GM21825 (cell line): ENCODE results near the gene MAX.
"Not testable (repeated sequence)": the region's sequence is repeated elsewhere in the genome, so short reads cannot be mapped to it uniquely, and the experiment has no call there.

ENCODE experiments used
- ATAC-seq: cut with Tn5 transposase; IDR thresholded peaks from one replicate; pipeline ENCODE4 v1.9.1; 2021; ENCODE audit warnings: mild to moderate bottlenecking, moderate library complexity; ENCODE audit not compliant: unreplicated experiment

The MAX gene

GRCh38 chr14:65040666-65041433, 61.5 kb downstream of the MAX start:
- no peak for ATAC-seq

GRCh38 chr14:65038966-65039365, 63.4 kb downstream of the MAX start:
- no peak for ATAC-seq

DNA sequence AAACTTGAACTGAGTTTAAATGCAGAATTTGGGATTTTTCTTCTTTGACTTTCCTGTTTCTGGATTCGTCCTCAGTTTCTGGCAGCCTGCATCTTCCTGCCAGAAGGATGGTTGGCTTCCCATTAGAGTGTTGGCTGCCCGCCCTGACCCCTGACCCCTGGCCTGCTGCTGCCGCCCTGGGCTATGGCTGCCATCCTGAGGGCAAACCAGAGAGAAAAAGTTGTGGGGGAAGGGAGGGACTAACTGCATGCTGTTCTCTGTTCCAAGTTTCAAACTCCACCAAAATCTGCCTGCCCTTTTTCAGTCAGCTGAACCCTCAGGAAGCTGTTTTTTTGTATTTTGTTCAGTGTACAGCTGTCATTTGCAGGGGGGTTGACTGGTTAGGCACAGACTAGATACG, 67.3 kb downstream of the MAX start:
- ATAC-seq = no peak

- ATAC-seq = no peak
Observed at GRCh38 chr14:65034021-65034420, 68.3 kb downstream of the MAX start.

DNA sequence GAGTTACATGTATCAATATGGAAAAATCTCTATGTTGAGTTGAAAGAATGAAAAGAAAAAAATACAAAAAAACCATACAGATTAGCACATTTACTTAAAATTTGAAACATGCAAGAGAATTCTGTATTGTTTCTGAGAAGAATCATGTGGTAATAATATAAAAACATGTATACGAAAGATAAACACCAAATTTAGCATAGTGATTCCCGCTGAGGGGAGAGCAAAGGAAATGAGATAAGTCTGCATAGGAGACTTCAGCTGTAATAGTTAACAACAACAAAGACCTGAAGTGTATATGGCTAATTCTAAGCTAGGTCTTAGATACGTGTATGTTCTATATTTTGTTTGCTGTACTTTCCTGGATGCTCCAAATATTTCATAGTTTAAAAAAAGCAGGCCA, 69.1 kb downstream of the MAX start:
- no peak for ATAC-seq

- no peak for ATAC-seq
Observed at GRCh38 chr14:65032319-65032718, 70.0 kb downstream of the MAX start.

- ATAC-seq = not testable (repeated sequence)
Observed at GRCh38 chr14:65031321-65031720, 71.0 kb downstream of the MAX start.

DNA sequence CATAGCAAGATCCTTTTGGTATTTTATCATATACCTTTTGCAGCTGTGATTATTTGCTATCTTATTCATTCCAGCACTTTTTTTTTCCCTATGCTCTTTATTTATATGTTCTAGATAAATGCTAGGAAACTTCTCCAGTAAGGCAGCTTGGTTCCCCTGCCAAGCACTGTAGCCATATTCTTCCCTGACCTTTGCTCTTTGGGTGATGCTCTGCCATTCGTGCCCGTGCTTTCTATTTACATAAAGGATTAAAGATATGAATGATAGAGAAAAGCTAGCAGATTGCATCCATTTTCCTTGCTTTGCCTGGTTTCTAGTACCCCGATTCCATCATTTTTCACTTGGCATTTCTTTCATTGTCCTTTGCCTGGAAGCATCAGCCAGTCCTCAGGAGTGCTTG, 73.4 kb downstream of the MAX start:
- ATAC-seq = no peak

DNA sequence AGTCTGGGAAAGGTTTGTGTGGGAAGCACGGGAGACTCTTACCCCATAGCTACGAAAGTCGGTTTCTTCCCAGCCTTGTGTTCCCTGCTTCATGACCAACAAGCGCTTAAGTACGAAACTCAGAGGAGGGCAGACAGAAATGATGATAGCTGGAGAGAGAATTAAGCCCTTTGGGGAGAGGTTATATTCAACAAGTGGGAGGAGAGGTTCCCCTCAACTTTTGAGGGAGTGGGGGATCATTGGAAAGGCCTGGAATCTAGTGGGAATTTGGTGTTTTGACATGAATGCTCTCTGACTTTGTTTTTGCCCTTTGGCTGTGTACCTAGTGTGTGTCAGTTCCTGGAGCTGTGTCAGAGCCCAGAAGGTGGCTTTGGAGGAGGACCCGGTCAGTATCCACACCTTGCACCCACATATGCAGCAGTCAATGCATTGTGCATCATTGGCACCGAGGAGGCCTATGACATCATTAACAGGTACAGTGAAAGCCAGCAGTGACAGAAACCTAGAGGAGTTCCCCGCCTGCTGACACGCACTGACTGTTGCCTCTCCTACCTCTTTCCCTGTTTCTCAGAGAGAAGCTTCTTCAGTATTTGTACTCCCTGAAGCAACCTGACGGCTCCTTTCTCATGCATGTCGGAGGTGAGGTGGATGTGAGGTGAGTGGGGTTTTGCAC, 75.1 kb downstream of the MAX start:
- ATAC-seq = no peak

DNA sequence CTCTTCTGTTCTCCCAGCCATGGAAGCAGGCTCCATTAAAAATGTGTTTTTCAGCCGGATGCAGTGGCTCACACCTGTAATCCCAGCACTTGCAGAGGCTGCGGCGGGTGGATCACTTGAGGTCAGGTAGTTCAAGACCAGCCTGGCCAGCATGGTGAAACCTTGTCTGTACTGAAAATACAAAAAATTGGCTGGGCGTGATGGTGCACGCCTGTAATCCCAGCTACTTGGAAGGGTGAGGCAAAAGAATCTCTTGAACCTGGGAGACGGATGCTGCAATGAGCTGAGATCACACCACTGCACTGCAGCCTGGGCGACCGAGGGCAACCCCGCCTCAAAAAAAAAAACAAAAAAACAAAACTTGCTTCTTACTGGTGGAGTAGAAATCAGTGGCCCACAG, 75.8 kb downstream of the MAX start:
- no peak for ATAC-seq

- no peak for ATAC-seq
Observed at GRCh38 chr14:65025818-65026217, 76.5 kb downstream of the MAX start.
